ENCODE results near the gene ARVCF.

DNA sequence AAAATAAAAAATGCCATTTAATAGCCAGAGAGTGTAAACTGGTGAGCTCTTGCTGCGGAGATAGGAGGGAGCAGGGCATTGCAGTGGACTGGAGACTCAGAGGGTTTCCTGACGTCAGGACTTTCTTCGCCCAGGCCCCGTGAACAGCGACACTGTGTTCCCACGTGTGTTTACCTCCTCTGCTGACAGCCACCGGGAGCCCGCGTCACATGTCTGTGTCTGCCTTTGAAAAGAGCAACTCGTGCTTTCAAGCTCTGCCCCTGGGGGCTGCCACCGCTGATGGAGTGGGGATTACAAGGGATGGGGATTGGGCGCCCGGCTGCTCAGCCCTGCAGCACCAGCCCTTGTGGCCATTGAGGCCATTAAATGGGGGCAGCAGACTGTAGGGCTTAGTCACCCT lies 7.6 kb upstream of the ARVCF start:
- TF ChIP-seq ZNF561 (tag by site-specific recombination; IDR thresholded peaks at IDR 0.05; ENCODE audit: borderline replicate concordance): no peak
- TF ChIP-seq, protein P1, sequence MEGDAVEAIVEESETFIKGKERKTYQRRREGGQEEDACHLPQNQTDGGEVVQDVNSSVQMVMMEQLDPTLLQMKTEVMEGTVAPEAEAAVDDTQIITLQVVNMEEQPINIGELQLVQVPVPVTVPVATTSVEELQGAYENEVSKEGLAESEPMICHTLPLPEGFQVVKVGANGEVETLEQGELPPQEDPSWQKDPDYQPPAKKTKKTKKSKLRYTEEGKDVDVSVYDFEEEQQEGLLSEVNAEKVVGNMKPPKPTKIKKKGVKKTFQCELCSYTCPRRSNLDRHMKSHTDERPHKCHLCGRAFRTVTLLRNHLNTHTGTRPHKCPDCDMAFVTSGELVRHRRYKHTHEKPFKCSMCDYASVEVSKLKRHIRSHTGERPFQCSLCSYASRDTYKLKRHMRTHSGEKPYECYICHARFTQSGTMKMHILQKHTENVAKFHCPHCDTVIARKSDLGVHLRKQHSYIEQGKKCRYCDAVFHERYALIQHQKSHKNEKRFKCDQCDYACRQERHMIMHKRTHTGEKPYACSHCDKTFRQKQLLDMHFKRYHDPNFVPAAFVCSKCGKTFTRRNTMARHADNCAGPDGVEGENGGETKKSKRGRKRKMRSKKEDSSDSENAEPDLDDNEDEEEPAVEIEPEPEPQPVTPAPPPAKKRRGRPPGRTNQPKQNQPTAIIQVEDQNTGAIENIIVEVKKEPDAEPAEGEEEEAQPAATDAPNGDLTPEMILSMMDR (tag by site-specific recombination; IDR thresholded peaks at IDR 0.05): no peak
- TF ChIP-seq, protein P2, sequence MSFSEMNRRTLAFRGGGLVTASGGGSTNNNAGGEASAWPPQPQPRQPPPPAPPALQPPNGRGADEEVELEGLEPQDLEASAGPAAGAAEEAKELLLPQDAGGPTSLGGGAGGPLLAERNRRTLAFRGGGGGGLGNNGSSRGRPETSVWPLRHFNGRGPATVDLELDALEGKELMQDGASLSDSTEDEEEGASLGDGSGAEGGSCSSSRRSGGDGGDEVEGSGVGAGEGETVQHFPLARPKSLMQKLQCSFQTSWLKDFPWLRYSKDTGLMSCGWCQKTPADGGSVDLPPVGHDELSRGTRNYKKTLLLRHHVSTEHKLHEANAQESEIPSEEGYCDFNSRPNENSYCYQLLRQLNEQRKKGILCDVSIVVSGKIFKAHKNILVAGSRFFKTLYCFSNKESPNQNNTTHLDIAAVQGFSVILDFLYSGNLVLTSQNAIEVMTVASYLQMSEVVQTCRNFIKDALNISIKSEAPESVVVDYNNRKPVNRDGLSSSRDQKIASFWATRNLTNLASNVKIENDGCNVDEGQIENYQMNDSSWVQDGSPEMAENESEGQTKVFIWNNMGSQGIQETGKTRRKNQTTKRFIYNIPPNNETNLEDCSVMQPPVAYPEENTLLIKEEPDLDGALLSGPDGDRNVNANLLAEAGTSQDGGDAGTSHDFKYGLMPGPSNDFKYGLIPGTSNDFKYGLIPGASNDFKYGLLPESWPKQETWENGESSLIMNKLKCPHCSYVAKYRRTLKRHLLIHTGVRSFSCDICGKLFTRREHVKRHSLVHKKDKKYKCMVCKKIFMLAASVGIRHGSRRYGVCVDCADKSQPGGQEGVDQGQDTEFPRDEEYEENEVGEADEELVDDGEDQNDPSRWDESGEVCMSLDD (tag by site-specific recombination; IDR thresholded peaks at IDR 0.05): no peak
- TF ChIP-seq SP3 (tag by site-specific recombination; IDR thresholded peaks at IDR 0.05): no peak
- TF ChIP-seq, protein P3, sequence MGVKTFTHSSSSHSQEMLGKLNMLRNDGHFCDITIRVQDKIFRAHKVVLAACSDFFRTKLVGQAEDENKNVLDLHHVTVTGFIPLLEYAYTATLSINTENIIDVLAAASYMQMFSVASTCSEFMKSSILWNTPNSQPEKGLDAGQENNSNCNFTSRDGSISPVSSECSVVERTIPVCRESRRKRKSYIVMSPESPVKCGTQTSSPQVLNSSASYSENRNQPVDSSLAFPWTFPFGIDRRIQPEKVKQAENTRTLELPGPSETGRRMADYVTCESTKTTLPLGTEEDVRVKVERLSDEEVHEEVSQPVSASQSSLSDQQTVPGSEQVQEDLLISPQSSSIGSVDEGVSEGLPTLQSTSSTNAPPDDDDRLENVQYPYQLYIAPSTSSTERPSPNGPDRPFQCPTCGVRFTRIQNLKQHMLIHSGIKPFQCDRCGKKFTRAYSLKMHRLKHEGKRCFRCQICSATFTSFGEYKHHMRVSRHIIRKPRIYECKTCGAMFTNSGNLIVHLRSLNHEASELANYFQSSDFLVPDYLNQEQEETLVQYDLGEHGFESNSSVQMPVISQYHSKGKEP (tag by site-specific recombination; IDR thresholded peaks at IDR 0.05): no peak
- no peak for TF ChIP-seq ZNF2 (tag by site-specific recombination; IDR thresholded peaks at IDR 0.05)
- no peak for TF ChIP-seq ZNF10 (tag by site-specific recombination; IDR thresholded peaks at IDR 0.05)
- no peak for TF ChIP-seq ZBTB7A (tag by site-specific recombination; IDR thresholded peaks at IDR 0.05; ENCODE audit: low read depth)
- TF ChIP-seq ZBTB20 (tag by site-specific recombination; IDR thresholded peaks at IDR 0.05): no peak
- no peak for TF ChIP-seq MZF1 (tag by site-specific recombination; IDR thresholded peaks at IDR 0.05; ENCODE audit: borderline replicate concordance)
- TF ChIP-seq, protein P4, sequence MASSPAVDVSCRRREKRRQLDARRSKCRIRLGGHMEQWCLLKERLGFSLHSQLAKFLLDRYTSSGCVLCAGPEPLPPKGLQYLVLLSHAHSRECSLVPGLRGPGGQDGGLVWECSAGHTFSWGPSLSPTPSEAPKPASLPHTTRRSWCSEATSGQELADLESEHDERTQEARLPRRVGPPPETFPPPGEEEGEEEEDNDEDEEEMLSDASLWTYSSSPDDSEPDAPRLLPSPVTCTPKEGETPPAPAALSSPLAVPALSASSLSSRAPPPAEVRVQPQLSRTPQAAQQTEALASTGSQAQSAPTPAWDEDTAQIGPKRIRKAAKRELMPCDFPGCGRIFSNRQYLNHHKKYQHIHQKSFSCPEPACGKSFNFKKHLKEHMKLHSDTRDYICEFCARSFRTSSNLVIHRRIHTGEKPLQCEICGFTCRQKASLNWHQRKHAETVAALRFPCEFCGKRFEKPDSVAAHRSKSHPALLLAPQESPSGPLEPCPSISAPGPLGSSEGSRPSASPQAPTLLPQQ (tag by site-specific recombination; IDR thresholded peaks at IDR 0.05): no peak
- TF ChIP-seq ZNF302 (tag by site-specific recombination; IDR thresholded peaks at IDR 0.05; ENCODE audit: low read depth): no peak
